HG02973 (cell line): ENCODE results near the gene PGLYRP2.

Experiments used
- ATAC-seq: cut with Tn5 transposase; IDR thresholded peaks from one replicate; pipeline ENCODE4 v1.9.1; 2021; ENCODE audit warnings: moderate library complexity; ENCODE audit not compliant: unreplicated experiment

PGLYRP2 gene

DNA sequence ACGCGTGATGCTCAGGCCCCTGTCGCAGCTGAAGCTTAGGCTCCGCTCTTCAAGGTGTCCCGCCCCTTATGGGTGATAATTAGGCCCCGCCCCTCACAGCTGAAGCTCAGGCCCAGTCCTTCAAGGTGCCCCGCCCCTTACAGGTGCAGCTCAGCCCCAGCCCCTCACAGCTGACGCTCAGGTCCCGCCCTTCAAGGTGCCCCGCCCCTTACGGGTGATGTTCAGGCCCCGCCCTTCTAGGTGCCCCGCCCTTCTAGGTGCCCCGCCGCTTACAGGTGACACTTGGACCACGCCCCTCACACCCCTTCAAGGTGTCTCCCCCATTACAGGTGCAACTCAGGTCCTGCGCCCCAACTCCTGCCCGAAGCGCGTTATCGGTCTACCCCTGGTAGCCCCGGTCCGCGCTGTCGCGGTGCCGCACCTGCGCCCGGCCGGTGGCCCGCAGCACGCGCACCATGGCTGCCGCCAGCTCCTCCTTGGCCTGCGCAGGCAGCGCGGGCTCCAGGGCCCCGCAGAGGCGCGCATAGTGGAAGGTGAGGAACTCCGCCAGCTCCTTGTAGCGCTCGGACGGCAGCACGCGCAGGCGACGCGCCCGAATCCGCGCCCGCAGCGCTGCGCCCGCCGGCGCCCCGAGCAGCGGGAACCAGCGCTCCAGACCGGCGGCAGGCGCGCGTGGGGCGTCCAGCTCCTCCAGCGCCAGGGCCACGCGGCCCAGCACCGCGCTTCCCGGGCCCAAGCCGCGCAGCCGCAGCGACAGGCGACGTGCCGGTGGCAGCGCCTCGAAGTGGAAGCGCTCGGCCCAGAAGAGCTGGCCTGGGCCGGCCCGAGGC lies 22.2 kb downstream of the PGLYRP2 start:
- ATAC-seq, result no peak

DNA sequence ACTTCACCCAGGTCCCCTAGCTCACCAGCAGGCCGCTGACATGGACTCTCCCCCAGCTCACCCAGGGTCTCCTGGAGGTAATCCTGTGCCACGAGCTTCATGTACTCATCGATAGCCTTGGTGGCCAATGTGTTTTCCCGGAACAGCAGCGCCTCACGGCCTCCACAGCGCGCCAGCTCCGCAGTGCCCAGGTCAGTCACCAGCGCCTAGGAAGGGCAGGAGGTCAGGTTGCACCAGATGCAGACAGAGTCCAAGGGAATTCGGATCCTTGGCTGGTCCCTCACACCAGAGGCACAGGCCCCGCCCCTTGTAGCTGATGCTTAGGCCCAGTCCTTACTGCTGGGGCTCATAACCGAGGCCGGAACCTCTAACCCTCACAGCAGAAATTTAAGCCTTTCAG lies 22.9 kb downstream of the PGLYRP2 start:
- ATAC-seq, result no peak

DNA sequence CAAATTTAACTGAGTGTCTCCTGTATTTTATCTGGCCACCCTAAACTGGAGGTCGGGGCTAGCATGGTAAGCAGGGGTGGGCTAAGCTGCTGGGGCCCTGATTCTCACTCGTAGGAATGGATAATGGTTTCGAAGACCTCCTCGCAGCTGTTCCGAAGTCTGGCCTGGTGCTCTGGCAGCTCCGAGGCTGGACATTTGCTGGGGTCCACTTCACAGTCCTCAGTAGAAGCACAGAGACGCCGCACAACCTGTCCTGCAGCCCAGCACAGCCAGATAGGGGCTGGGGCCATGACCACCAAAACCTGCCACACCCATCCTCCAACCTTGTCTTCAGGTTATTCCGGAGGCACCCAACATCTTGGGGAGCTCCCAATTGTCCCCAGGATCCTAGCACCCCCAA lies 23.3 kb downstream of the PGLYRP2 start:
- no peak for ATAC-seq

DNA sequence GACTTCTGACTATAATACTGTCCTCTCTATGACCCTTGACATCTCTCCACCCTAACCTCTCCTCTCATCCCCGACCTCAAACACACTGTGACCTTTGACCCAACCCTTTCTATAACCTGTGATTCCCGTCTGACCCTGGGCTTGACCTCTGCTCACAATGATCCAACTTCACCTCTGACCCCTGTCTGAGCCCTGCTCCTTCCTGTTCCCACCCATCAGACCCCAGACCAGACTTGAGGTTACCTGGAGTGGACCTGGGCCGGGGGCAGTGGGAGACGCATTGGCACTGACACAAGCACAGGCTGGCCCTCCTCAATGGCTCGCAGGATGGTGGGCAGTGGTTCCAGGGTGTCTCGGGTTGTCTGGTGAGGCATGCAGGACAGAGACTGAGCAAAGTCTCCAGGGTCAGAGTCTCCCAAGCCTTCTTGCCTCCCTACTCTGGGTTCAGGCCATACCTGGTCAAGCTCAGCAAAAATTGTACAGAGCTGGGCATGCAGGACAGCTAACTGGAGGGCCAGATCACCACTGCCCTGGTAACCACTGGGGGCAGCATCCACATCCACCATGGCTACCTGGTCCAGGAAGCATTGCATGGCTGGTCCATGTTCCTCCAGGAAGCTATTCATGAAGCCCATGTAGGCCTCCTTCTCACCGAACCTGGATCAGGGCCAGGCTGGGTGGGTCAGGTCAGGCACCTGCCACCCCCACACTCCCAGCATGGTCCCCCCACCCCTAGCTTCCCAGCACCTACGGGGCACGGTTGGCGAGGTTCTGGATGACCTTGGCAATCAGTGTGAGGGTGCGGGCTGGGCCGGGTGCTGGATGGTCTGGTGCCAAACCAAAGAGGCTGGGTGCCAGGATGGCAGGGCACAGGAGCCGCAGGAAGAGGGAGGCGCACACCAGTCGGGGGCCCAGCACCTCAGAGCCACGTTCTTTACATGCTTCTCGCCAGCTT lies 25.1 kb downstream of the PGLYRP2 start:
- no peak for ATAC-seq

DNA sequence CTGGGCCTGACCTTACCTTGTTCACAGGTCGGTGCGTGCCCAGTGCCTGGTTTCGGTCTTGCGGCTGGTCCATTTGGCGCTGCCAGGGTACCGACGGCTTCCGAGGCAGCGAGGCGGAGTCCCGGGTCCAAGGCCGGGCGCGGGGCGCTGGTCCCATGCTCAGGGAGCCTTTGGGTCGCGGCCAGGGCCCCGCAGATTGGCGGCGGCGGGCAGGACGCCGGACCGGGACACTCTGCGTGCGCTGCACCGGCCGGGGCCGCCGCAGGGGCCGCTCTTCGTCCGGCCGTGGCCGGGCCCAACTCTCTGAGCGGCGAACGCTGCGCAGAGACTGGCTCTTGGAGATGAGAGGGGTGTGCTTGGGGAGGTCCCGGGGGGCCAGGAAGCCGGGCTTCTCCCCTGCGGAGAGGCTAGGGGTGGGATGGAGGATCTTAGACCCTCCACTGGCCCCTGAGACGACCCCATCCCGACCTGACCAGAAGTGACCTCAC lies 26.2 kb downstream of the PGLYRP2 start:
- no peak for ATAC-seq

DNA sequence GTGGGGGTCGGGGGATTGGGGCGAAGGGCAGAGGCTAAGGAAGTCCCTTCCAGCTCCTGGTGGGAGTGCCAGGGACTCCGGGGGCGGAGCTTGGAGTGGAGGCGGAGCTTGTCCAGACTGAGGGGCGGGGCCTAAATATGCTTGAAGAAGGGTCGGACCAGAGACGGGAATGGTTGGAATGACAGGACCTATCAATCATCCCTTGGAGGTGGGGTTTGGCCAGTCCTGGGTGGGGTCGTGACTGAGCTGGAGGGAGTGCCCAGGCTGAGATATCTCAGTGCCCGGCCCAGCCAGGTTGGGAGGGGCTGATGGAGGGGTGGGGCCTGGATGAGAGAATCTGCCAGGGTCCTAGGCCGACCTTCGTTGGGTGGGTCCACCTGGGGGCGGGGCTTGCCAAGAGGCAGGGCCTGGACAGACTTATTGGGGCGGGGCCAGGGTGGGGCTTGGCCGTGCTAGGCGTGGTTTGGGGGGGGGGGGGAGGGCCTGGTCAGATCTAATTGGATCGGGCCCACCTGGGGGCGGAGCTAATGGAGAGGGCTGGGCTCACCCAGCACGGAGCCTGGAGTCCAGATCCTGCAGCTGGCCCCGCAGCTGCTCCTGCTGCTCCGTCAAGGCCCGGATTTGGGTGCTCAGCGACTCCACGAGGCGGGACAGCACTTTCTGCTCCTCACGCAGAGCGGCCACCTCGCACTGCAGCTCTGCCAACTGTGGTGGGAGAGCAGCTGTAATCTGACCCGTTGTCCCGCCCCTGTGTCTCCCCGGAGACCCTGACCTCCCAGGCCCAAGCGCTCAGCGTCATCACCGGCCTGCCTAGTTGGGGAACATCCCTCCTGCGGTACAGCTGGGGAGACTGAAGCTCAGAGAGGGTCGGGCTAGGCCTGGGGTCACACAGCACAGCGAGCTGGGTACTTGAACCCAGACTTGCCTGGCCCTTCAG lies 26.9 kb downstream of the PGLYRP2 start:
- no peak for ATAC-seq

DNA sequence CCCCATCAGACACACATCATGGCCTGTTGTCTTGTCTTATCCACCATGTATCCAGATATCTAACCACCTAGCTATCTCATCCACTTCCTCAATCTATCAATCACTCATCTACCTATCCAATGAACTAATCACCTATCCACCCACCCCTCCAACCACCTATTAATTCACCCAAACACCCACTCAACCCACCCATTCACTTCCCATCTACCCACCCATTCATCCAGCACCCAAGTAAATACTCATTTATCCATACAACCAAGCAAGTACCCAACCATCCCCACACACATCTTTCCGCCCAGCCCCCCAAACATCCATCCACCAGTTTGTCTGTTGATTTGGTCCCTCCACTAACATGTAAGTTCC lies 28.8 kb downstream of the PGLYRP2 start:
- ATAC-seq, result no peak

DNA sequence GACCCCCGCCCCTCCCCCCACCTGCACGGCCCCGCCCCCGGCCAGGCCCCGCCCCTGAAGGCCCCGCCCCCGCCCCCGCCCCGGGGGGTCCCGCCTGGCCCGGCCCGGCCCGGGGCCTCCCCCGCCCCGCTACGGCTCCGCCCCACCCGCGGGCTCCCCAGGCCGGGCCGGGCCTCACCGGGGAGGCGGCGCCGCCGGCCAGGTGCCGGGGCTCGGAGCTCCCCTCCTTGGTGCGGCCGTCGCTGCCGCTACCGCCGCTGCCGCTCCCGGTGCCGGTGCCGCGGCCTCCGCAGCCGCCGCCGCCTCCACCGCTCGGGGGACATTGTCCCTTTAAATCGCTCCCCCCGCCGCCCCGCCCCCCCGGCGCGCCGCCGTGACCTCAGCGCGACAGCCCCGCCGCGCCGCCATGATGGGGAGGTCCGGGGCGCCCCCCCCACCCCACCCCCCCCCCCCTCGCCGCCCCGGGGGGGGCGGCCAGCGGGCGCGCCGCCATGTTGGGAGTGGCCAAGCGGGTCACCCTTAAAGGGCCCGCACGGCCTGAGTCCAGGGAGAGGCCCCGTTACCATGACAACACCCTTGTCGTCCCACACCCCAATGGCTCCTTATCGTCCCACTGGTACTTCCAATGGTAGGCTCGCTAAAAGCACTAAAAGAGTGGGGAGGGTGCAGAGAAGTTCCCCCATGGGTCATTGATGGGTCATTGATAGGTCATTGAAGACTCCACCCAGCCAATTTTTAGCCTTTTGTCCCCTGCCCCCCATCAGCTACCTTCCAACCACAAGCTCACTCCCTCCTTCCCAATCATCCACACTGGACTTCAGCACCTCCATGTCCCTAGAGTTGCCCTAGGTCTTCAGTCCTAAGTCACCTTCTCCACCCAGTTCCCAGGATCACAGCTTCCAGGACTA lies 29.4 kb downstream of the PGLYRP2 start, which contains the start of gene WIZ:
TSS of gene WIZ (minus strand) at position 337 of the 908 bp plus-strand sequence. CDS start 1,649 bp downstream, outside the sequence.
- no peak for ATAC-seq

DNA sequence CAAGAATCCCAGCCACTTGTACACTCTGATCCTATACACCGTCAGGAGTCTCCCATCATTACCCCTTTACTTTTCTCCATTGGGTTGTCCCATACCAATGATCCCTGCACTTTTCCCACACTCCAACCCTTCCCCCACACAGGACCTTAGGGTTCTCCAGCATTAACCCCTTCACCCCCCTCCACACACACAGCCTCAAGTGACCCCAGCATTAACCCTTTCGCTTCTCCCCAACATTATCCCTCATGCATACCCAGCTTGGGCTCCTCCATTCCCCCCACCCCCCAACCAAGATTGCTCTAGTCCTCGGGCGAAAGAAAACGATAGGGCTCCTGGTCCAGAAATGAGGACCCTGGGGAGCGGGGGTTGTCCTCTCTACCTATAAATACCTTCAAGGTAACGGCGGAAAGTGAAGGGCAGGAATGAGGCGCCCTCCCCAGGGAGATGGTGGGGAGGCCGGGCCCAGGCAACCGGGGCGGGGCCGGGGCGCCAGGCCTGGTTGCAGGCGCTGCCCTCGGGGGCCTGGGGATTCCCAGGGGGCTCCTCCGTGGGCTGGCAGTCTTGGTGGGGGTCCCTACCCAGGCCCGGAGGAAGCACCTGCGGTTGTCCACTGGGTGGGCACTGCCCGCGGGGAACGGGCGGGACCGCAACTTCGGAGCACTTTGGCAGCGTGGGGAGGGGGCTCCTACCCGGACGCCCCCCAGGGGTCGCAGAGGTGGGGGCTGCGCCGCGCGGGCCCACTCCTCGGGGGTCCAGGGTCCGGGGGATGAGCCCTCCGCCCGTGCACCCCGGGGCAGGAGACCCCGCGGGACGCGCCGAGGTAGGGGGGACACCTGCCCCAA lies 30.3 kb downstream of the PGLYRP2 start:
- ATAC-seq, result no peak

DNA sequence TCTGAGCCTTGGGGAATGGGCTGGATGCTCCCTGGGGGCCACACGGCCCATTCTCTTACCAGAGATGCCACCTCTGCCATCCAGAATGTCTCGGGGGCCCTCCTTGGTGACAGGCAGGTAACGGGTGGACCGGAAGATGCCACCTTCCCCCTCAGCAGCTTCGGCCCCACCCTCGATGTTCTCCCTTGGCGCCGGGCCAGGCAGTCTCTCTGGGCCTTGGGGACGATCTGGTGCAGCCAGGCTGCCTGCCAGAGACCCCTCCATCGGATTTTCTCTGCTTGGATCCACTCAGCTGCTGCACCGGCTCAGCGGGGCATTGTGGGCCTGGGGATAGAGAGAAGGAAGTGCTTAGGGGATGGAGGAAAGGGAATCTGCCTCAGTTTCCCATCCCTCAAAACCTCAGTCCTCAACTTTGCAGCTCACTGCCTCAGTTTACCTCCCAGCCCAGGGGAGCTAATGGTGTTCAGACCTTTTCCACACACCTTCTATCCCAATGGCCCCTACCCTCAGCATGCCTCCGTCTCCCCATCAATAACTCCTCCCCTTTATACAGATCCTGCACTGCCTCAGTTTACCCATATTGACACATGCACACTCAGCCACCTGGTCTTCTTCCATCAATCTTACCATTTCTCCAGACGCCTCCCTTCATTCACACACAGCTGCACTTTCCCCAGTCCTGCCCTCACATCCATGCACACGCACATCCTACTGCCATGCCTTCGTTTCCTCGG lies 31.1 kb downstream of the PGLYRP2 start:
- no peak for ATAC-seq

DNA sequence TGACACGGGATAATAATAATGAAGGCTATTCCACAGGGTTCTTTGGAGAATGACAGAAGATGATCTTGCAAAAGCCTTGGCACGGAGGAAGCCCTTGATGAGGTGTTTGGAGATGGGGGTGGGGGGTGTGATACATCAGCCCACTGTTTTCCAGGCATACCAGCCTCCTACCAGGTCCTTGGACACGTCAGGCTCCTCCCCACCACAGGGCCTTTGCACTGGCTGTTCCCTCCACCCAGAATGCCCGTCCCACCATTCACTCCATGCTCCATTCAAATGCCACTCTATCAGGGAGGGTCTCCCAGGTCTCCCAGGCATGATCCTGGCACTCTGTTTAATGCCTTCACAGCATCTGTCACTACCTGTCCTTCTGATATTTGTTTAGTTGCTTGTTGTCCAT lies 32.2 kb downstream of the PGLYRP2 start:
- no peak for ATAC-seq

DNA sequence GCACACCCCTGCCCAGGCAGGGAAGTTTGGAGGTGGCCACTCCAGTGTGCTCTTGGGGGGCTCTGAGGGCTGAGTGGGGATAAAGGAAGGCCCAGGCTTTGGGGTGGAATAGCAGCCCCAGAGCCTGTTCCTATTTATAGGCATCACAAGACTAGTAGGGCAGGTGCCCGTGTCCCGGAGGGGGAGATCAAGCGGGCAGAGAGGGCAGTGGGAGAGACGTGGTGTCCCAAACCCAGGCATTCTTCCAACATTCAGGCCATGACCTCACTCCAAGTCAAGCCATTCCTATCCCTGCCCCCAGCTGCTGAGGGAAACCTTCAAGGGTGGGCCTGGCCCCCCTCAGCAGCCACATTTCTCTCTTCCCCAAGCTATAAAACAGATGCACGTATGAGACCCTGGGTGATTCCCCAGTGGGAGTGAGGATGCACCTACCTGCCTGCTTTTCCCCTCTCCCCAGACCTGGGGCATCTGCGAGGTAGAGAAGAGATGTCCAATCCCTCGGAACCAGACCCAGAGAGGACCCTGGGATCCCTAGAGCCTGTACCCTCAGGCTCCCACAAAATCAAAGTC lies 33.4 kb downstream of the PGLYRP2 start:
- no peak for ATAC-seq

DNA sequence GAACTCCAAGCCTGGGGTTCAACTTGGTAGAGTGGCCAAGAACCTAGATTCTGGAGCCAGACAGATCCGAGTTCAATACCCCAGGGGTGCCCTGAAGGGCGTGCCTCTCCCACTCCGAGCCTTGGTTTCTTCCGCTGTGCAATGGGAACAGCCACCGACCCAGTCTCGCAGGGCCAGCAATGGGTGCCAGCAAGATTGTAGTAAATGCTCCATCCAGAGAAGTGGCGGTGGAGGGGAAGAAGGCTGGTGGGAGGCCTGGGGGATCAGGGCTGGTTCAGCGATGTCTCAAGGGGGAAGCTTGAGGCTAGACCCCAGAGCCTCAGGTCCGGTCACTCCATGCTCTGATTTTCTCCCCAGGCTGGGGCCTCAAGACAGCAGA lies 34.1 kb downstream of the PGLYRP2 start:
- no peak for ATAC-seq

DNA sequence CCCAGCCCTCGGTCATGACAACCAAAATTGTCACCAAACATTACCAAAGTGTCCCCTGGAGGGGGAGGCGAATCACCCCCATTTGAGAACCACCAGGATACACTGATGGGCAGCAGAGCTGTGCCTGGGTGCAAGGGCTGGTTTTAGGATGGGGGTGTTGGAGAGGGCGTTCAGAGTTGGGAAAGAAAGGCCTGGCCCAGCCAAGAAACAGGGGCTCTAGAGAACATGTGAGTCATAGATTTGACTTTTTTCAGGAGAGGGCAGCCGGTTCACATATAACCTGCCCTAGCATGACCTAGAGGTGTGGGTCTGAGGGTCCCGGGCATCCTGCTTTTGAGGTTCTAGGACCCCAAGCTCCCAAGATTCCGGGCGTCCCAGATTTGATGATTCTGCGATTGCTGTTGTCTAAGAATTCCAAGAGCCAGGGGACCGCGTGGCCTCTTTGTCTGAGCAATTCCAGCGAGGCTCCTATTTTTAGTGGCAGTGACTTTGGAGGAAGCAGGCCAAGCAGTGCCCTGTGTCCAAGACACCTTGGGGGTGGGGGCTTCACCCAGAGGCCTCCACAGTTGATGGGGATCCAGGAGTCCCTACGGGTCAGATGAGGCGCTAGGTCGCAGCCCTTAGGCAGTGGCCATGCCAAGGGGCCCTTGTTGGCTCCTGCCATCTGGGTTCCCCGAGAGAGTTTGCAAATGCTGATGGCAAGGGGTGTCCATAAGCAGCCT lies 34.6 kb downstream of the PGLYRP2 start:
- no peak for ATAC-seq

DNA sequence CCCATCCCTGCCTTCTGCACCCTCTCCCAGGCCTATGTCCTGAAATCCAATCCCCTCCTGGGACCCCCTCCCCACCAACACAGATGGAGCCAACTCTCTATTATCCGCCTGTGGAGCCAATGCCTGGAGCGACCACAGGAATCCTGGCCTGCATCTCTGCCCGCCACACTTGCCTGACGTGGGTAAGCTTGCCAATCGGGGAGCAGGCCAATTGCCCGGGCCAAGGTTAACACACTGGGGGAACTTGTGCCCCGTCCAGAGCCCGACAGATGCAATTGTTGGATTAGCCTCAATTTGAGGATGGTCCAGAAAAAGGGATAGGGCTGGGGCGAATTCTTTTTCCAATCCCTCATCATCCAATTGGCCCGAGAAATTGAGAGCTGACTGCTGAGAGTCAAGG lies 35.5 kb downstream of the PGLYRP2 start:
- ATAC-seq, result no peak

DNA sequence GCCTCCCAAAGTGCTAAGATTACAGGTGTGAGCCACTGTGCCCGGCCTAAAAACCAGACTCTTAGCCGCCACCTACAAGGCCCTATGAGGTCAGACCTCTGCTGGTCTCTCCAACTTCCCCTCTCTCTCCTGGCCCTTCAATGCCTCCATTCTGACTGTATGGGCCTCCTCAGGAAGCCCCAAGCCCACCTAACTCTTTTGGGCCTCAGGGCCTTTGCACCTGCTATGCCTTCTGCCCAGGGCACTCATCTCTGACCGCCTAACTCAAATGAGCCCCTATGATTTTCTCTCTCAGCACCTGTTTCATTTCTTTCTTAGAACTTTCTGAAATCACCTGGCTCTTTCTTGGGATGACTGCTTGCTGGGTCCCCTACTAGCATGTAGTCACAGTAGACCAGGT lies 36.0 kb downstream of the PGLYRP2 start:
- ATAC-seq, result no peak
